HK-2 (cell line): ENCODE data around the gene BBLN.
A peak's percentile ranks its signal among the peaks of the same experiment; 100 is the strongest.
"Not testable (repeated sequence)": the region's sequence is repeated elsewhere in the genome, so short reads cannot be mapped to it uniquely, and the experiment has no call there.

ENCODE experiments used
- DNase-seq: peaks from one replicate; pipeline ENCODE4 v3.0.0-alpha.2; 2018; ENCODE audit not compliant: unreplicated experiment

The BBLN gene

DNA sequence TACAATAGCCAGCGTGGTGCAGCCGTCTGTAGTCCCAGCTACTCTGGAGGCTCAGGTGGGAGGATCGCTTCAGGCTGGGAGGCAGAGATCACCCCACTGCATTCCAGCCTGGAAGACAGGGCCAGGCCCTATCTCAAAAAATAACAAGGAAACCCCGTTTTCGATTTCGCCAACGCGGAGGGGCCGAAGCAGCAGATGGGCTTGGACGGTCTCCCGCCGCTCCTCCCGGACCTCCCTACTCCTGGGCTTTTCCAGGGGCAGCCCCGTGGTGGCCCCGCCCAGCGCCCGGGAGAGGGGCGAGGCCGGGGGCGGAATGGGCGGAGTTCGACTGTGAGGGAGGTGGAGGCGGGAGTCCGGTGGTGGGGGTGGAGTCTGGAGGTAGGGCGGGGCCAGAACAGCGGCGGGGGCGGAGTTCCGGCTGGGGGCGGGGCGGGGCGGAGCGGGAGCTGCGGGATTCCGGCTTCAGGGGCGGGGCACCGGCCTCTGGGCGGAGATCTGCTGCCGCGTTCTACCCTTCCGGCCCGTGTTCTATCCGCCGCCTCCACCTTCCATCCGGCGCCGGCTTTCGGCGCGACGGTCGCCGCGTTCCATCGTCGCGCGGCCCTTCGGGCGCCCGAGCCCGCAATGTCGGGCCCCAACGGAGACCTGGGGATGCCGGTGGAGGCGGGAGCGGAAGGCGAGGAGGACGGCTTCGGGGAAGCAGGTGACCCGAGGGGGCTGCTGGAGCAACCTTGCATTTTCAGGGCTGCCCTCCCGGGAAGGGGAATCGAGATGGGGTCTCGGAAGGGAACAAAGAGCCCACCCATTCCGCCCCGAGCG is at the start of gene BBLN:
Gene BBLN (plus strand): TSS at position 482 of the 819 bp plus-strand sequence. CDS start 143 bp downstream, at position 625.
- peak; percentile 98 for DNase-seq

DNA sequence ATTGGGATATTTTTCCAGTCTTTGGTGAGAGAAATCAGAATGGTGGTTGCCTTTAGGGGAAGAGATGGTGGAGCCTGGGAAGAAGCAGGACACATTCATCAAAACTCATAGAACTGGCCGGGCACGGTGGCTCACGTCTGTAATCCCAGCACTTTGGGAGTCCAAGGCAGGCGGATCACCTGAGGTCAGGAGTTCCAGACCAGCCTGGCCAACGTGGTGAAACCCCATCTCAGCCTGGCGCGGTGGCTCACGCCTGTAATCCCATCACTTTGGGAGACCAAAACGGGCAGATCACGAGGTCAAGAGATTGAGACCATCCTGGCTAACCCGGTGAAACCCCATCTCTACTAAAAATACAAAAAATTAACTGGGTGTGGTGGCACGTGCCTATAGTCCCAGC is 48.3 kb upstream of the BBLN start:
- DNase-seq, result not testable (repeated sequence)

DNA sequence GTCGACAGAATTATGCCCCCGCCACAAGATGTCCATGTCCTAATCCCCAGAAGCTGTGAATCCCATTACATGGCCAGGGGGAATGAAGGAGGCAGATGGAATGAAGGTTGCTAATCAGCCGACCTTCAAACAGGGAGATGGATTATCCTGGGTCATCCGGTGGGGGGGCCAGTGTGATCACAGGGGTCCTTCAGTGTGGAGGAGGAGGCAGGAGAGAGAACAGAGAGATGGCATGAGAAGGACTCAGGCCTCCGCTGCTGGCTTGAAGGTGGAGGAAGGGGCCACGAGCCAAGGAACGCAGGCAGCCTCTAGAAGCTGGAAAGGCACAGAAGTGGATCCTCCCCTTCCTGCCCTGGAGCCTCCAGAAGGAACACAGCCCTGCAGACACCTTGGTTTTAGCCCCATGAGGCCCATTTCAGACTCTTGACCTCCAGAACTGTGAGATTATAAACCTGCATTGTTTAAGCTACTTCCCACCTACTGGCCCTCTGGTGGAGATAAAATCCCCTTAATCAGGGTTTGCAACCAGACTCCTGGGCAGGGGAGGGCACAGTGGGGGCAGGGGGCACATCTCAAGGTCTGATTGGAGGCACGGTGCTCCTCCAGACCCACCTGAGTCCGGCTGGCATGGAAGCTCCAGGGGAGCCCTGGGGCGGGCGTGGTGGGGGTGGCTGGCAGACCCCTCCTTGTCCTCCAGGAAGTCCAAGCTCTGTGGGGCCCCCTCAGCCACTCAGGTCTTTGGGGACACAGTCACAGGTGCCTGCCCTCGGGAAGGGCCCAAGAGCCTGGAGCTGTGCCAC is 46.3 kb upstream of the BBLN start:
- no peak for DNase-seq

GRCh38 chr9:128114326-128115186 is 45.5 kb upstream of the BBLN start:
- DNase-seq, result no peak

GRCh38 chr9:128115187-128116103 is 44.6 kb upstream of the BBLN start:
- DNase-seq, result no peak

- no peak for DNase-seq
These were observed 43.7 kb upstream of the BBLN start for GRCh38 chr9:128116104-128117083.

DNA sequence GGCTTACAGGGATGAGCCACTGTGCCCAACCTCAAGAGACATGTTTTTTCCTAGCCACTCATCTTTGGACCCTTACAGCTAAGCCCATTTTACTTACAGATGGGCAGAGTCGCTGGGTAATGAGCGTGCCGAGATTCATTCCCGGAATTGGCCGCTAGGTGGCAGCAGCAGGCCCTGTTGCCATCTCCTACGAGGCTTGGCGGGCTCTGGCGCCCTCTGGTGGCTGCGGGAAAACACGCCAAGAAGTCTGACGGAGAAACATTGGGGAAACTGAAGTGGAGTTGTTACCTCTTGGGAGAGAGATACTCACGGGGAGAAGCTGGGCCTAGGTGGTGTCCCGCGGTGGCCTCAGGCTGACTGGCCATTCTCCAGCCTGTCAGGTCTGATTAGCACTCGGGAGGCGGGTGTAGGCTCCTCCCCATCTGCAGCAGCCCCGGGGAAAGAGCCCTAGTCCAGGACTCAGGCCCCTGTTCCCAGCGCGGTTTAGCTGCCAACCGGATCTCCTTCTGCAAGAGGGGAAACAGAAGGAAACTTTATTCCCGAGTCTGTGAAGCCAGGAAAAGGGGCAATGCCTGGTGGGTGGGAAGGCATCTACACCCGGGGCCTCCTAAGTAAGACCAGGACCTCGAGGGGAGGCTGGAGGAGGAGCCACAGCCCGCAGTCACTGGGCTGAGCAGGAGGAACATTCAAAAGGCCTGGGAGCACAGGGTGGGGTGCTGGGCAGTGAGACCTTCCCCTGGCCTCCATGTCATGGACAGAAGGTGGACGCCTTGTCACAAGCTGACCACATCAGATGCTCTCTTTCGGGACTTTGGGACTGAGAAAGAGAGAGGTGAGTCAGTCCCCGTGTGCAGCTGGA is 42.2 kb upstream of the BBLN start:
- peak; percentile 97 for DNase-seq

DNA sequence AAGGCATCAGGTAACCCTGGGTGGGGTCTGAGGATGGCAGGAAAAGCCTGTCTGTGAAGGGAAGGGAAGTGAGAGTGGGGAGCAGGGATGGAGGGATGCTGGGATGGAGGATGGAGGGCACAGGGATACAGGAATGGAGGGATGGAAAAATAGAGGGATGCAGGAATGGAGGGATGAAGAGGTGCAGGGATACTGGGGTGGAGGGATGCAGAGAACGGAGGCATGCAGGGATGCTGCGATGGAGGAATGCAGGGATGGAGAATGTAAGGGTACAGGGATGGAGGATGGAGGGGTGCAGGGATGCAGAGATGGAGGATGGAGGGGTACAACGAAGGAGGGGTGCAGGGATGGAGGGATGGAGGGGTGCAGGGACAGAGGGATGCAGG is 41.6 kb upstream of the BBLN start:
- no peak for DNase-seq

GRCh38 chr9:128118971-128119665 is 40.9 kb upstream of the BBLN start:
- no peak for DNase-seq

GRCh38 chr9:128120061-128120740 is 39.9 kb upstream of the BBLN start:
- no peak for DNase-seq

DNA sequence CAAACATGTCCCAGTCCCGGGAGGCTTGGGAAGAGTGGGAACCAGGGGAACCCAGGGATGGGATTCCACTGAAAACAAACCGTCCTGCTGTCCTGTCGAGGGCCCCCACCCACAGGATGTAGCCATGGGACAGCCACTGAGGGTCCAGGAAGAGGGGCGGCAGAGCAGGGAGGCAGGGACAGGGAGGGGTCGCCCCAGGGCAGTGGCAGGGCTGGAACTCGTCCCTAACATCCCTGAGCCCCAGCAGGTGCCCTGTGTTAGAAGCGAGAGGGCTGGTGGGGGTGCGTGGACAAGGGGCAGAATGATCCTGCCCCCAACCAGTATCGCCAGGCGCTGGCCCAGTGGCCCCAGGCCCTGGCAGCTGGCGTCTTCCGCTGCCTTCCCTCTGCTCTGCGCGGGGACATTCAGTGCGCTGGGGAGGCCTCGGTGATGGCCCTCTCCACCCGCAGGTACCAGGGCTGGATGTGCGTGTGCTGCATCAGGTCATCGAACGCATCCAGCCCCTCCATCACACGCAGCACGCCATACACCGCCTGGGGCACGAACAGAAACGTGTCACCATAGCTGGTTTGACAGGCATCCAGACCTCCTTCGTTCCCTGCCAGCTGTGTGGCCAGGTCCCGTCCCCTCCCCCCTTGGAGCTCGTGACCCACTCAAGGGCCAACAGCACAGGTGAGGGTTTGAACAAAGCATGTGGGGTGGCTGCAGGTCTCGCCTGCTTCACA is 39.2 kb upstream of the BBLN start:
- DNase-seq, result no peak

DNA sequence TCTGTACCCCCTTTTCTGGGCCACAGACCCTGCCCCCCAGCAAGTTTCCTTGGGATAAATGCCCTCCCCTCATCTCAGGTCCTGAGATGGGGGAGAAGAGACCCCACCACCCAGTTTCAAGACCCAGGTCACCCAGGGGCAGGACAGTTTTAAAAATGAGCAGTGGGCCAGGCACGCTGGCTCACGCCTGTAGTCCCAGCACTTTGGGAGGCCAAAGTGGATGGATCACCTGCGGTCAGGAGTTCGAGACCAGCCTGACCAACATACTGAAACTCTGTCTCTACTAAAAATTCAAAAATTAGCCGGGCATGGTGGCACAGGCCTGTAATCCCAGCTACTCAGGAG is 38.6 kb upstream of the BBLN start:
- no peak for DNase-seq

DNA sequence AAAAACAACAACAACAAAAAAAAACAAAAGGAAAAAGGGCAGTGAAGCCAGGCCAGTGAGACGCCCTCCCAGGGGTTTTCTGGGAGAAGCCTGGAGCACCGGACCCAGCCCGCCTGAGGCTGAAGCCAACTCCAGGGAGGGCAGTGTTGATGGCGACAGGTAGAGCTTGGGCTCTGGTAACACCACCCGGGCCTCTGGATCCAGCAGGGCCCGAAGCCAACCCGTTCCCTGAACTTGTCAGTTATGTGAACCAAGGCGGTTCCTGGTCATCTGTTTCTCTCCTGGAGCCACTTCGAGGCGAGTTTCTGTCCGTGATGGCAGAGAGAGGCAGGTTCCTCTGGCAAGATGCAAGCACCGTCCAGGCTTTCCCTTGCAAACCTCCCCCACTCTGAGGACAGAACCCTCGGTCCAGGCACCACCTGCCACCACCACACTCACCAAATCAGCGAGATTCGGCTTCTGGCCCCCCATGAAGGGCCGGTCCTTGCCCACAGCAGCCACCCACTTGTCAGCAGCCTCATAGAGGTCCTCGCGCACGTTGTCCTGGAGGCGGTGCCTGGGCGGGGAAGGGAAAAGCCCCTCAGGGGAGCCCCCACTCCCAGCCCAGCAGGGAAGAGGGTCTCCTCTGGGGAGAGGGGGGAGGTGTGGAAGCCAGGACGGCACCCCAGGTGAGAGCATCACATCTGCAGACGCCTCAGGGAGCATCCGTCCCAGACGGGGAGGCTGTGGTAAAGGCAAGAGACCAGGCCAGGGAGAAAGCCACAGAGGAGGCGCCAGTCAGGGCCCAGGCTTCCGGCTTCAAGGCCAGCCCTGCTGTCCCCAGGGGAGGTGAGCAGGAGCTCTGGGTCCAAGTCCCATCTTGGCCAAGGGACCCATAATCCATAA is 37.9 kb upstream of the BBLN start:
- DNase-seq, result no peak

DNA sequence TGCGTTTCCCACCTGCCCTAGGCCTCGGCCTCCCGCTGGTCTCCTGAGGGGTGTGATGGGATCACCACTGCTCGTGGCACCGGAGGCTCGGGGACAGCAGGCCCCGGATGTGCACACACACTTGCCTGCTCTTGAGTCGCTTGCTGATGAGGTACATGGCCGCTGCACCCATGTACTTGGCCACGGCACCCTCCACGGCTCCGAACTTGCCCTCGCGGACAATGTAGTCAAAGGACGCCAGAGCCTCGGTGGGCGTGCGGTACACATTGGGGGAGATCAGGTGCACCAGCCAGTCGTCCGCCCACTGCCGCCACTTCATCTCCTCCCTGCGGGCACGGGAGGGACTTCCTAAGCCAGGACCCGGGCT is 37.3 kb upstream of the BBLN start:
- DNase-seq, result no peak

DNA sequence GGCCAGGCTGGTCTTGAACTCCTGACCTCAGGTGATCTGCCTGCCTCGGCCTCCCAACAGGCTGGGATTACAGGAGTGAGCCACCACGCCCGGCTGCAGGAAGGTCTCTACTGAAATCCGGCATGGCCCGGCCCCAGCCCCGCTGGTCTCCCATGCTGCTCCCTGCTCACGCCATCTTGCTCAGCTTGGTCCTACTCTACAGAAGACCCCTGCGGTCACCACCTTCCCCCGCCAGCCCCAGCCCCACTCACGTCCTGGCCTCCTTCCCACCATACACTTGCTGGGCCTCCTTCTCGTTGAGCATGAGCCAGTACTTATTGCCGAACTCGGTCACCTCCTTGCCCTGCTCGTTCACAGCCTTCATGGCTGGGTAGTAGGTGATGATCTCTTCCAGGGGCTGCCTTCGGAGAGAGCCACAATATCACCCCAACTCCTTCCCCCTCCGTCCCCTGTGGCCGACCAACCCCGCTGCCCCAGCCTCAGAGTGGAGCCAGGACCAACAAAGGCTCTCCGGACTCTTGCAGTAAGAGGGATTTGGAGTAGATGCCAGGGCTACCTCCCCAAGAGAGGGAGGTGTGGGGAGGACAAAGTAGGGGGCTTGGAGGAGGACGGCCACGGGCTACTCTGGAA is 36.5 kb upstream of the BBLN start:
- no peak for DNase-seq

- DNase-seq, result no peak
These were observed 35.6 kb upstream of the BBLN start for GRCh38 chr9:128124451-128124850.
